ENCODE measurements around the gene KIF2C.

- TF ChIP-seq POLR2AphosphoS5 (IDR thresholded peaks at IDR 0.05) = no peak
- TF ChIP-seq, protein P1, sequence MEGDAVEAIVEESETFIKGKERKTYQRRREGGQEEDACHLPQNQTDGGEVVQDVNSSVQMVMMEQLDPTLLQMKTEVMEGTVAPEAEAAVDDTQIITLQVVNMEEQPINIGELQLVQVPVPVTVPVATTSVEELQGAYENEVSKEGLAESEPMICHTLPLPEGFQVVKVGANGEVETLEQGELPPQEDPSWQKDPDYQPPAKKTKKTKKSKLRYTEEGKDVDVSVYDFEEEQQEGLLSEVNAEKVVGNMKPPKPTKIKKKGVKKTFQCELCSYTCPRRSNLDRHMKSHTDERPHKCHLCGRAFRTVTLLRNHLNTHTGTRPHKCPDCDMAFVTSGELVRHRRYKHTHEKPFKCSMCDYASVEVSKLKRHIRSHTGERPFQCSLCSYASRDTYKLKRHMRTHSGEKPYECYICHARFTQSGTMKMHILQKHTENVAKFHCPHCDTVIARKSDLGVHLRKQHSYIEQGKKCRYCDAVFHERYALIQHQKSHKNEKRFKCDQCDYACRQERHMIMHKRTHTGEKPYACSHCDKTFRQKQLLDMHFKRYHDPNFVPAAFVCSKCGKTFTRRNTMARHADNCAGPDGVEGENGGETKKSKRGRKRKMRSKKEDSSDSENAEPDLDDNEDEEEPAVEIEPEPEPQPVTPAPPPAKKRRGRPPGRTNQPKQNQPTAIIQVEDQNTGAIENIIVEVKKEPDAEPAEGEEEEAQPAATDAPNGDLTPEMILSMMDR (IDR thresholded peaks at IDR 0.05 in 8 of 11, conservative IDR thresholded peaks at IDR 0.05 in 3 of 11) = no peak
- no peak for TF ChIP-seq POLR2A (IDR thresholded peaks at IDR 0.05)
Measured at GRCh38 chr1:44713321-44713781, 26.3 kb upstream of the KIF2C start.

All from spleen (tissue), 7 donors.